Esophagus muscularis mucosa (tissue), 4 donors: ENCODE data around the gene C20orf173. TPM values are rescaled to one million over a fixed set of nuclear protein-coding genes. Genes with fewer than 3 reads are reported as not detected.
A peak's percentile ranks its signal among the peaks of the same experiment; 100 is the strongest.

Source experiments
- DNase-seq: peaks from one replicate; pipeline ENCODE4 v3.0.0-alpha.2; 2017; ENCODE audit errors: extremely low spot score
- H3K27ac ChIP-seq, 4 donors: fragments of 200-600 bp; sonication (generic); replicated peaks in 1 of 4; 1 replicate in 3 of 4; 2 replicates in 1 of 4; pipeline ENCODE4 v1.5.1; 2016 to 2019; ENCODE audit warnings: mild to moderate bottlenecking in 1 of 4
- H3K27me3 ChIP-seq, 4 donors: fragments of 200-600 bp; sonication (generic); one replicate each; pipeline versions ENCODE4 v1.5.1 to v1.6.0; 2016 to 2019
- H3K36me3 ChIP-seq, 4 donors: fragments of 200-600 bp; sonication (generic); one replicate each; pipeline ENCODE4 v1.5.1; 2016 to 2019
- H3K4me1 ChIP-seq, 4 donors: fragments of 200-600 bp; sonication (generic); one replicate each; pipeline ENCODE4 v1.5.1; 2016 to 2019
- H3K4me3 ChIP-seq, 4 donors: fragments of 200-600 bp; sonication (generic); 1 replicate in 2 of 4; 2 replicates in 2 of 4; pipeline ENCODE4 v1.5.1; 2016 to 2019; ENCODE audit warnings: mild to moderate bottlenecking in 4 of 4, moderate library complexity in 1 of 4
- H3K9me3 ChIP-seq, 4 donors: fragments of 200-600 bp; sonication (generic); 1 replicate in 3 of 4; 2 replicates in 1 of 4; pipeline ENCODE4 v1.5.1; 2016 to 2019
- CTCF ChIP-seq, 3 experiments: fragments of 200-600 bp in 2 of 3; fragments of 450-650 bp in 1 of 3; sonication (generic) in 2 of 3; IDR thresholded peaks; one replicate each; pipeline ENCODE4 v1.5.1; 2017 to 2019; ENCODE audit warnings: antibody characterized with exemption in 3 of 3, mild to moderate bottlenecking in 2 of 3, moderate library complexity in 1 of 3
- EP300 ChIP-seq: sonication (generic); formaldehyde crosslinking; IDR thresholded peaks from one replicate; pipeline ENCODE4 v1.6.1; 2017; ENCODE audit warnings: antibody characterized with exemption
- POLR2A ChIP-seq: fragments of 450-650 bp; IDR thresholded peaks from one replicate; pipeline ENCODE4 v1.6.1; 2017; ENCODE audit warnings: antibody characterized with exemption, moderate library complexity, mild to moderate bottlenecking, low read depth
- POLR2AphosphoS5 ChIP-seq, 2 donors: sonication (generic); formaldehyde crosslinking; IDR thresholded peaks; one replicate each; pipeline ENCODE4 v1.6.1; 2017; ENCODE audit warnings: antibody characterized with exemption in 2 of 2
- WGBS: methylation state at CpG from one replicate; pipeline ENCODE4 v1.1.5; 2018; 5-methylcytosine and 5-hydroxymethylcytosine counted together
- intact Hi-C: fragments of 100-400 bp; cut with DNase I; formaldehyde crosslinking; loops from one replicate; pipeline ENCODE4 v1.15.1; 2023
- total RNA-seq, 4 donors: library from RNA; depleted of rRNA; stranded (reverse); fragments of >200 nt; gene quantifications; one replicate each; pipeline versions ENCODE4 v1.1.0 to v1.2.1, GENCODE V29; 2016

The C20orf173 gene
- total RNA-seq, 4 donors from 2014 or later, result not detected

GRCh38 chr20:35503281-35503680 is 26.2 kb downstream of the C20orf173 start:
- Histone ChIP-seq H3K27me3 (no peaks in the 10 kb centered on the region), H3K9me3 (no peaks in the 10 kb centered on the region), H3K4me3 (no peak overlapping the region), H3K36me3 (peaks cover 29 to 88% (median 85%) of the 10 kb centered on the region in 4 donors), H3K27ac (no peak overlapping the region), H3K4me1 (peaks cover 0 to 17% (median 12%) of the 10 kb centered on the region in 4 donors)
- no peak for TF ChIP-seq CTCF (IDR thresholded peaks at IDR 0.05)
- no peak for TF ChIP-seq EP300
- TF ChIP-seq POLR2AphosphoS5 (IDR thresholded peaks at IDR 0.05), result no peak
- TF ChIP-seq POLR2A, result no peak
- WGBS, result 94% methylated on average over 10 of the region's 10 CpGs
- intact Hi-C loops, result no loop called here
- DNase-seq, result no peak

DNA sequence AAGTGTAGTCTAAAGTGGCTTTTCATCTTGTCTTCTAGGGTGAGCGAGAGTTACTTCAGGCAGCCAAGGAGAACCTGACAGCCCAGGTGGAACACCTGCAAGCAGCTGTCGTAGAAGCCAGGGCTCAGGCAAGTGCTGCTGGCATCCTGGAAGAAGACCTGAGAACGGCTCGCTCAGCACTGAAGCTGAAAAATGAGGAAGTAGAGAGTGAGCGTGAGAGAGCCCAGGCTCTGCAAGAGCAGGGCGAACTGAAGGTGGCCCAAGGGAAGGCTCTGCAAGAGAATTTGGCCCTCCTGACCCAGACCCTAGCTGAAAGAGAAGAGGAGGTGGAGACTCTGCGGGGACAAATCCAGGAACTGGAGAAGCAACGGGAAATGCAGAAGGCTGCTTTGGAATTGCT is 27.1 kb downstream of the C20orf173 start:
- peaks cover 26 to 88% (median 86%) of the 10 kb centered on the region in 4 donors for H3K36me3 ChIP-seq
- no peak for TF ChIP-seq CTCF (IDR thresholded peaks at IDR 0.05)
- no peak for TF ChIP-seq POLR2A
- H3K9me3 ChIP-seq, result no peaks in the 10 kb centered on the region
- intact Hi-C loops, result no loop called here
- WGBS, result 75% methylated on average over 8 of the region's 8 CpGs
- H3K4me1 ChIP-seq, result peaks cover 2 to 26% (median 19%) of the 10 kb centered on the region in 4 donors
- no peak overlapping the region for H3K4me3 ChIP-seq
- no peak for DNase-seq
- no peak overlapping the region for H3K27ac ChIP-seq
- H3K27me3 ChIP-seq, result no peaks in the 10 kb centered on the region

- 95% methylated on average over 1 of the region's 1 CpG for WGBS
- peaks cover 37 to 100% (median 96%) of the 10 kb centered on the region in 4 donors for H3K36me3 ChIP-seq
- H3K9me3 ChIP-seq, result no peaks in the 10 kb centered on the region
- H3K4me3 ChIP-seq, result no peak overlapping the region
- no peak for DNase-seq
- H3K27me3 ChIP-seq, result no peaks in the 10 kb centered on the region
- intact Hi-C loops, result no loop called here
- H3K27ac ChIP-seq, result no peak overlapping the region
- peaks cover 2 to 35% (median 27%) of the 10 kb centered on the region in 4 donors for H3K4me1 ChIP-seq
- TF ChIP-seq CTCF (IDR thresholded peaks at IDR 0.05), result no peak
These were observed 30.2 kb downstream of the C20orf173 start for GRCh38 chr20:35499271-35499670.

DNA sequence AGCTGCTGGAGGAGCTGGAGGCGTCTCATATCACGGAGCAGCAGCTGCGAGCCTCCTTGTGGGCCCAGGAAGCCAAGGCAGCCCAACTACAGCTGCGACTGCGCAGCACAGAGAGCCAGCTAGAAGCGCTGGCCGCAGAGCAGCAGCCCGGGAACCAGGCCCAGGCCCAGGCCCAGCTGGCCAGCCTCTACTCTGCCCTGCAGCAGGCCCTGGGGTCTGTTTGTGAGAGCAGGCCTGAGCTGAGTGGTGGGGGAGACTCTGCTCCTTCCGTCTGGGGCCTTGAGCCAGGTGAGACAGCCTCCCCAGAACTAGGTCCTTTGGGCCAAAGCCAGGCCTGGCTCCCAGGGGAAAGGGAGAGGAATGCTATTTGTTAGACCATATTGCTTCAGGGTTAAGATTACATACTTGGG is 31.7 kb downstream of the C20orf173 start:
- Histone ChIP-seq H3K4me3 (no peak overlapping the region), H3K36me3 (peaks cover 37 to 100% (median 96%) of the 10 kb centered on the region in 4 donors), H3K4me1 (peaks cover 2 to 22% (median 17%) of the 10 kb centered on the region in 4 donors), H3K27me3 (no peaks in the 10 kb centered on the region), H3K9me3 (no peaks in the 10 kb centered on the region), H3K27ac (peak overlapping the region; percentile 55 to 77 (median 70))
- intact Hi-C loops, result no loop called here
- DNase-seq, result peak; percentile 93
- WGBS, result 31% methylated on average over 9 of the region's 9 CpGs
- peak; percentile 14 to 47 for TF ChIP-seq POLR2AphosphoS5 (IDR thresholded peaks at IDR 0.05)
- no peak for TF ChIP-seq POLR2A
- no peak for TF ChIP-seq EP300
- TF ChIP-seq CTCF (IDR thresholded peaks at IDR 0.05), result peak in 1 of 3 experiments; percentile 33

DNA sequence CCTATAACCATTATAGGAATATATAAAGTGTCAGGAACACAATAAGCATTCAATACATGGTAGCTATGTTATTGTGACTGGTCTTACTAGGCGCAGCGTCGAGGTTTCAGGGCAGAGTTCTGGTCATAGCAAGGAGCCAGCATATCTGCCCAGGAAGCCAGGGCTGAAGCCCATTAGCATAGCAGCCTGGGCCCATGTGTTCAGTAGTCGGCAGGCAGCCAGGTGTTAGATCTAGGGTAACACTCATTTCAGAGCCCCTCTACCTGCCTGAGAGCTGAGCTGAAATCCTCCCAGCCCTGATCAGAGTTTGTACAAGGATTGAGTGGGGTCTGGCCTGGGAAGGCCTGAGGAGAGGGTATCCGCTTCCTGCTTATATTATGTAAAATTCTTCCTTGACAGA is 32.1 kb downstream of the C20orf173 start:
- Histone ChIP-seq H3K27me3 (no peaks in the 10 kb centered on the region), H3K27ac (peak overlapping the region; percentile 55 to 77 (median 70)), H3K4me3 (no peak overlapping the region), H3K9me3 (no peaks in the 10 kb centered on the region), H3K4me1 (peaks cover 2 to 22% (median 17%) of the 10 kb centered on the region in 4 donors), H3K36me3 (peaks cover 33 to 100% (median 96%) of the 10 kb centered on the region in 4 donors)
- 87% methylated on average over 4 of the region's 5 CpGs for WGBS
- intact Hi-C loops, result no loop called here
- TF ChIP-seq EP300 (no peak), POLR2AphosphoS5 (IDR thresholded peaks at IDR 0.05) (no peak), CTCF (IDR thresholded peaks at IDR 0.05) (no peak), POLR2A (no peak)
- no peak for DNase-seq
